Sigmoid colon (tissue), 4 donors: ENCODE results near the gene ZBED3.

Experiments used
- EP300 ChIP-seq, 4 donors: sonication (generic); formaldehyde crosslinking; IDR thresholded peaks; one replicate each; pipeline ENCODE4 v1.6.1; 2017; ENCODE audit warnings: antibody characterized with exemption in 4 of 4
- POLR2A ChIP-seq, 2 donors: fragments of 450-650 bp; IDR thresholded peaks; one replicate each; pipeline ENCODE4 v1.6.1; 2016; ENCODE audit warnings: antibody characterized with exemption in 2 of 2, mild to moderate bottlenecking in 2 of 2, moderate library complexity in 2 of 2
- TF ChIP-seq, protein P1 (sequence below), 4 experiments: fragments of 450-650 bp in 3 of 4; fragments of 200-600 bp in 1 of 4; IDR thresholded peaks; one replicate each; pipeline ENCODE4 v1.5.1; 2016 to 2019; ENCODE audit warnings: antibody characterized with exemption in 4 of 4, mild to moderate bottlenecking in 3 of 4, moderate library complexity in 2 of 4

DNA sequence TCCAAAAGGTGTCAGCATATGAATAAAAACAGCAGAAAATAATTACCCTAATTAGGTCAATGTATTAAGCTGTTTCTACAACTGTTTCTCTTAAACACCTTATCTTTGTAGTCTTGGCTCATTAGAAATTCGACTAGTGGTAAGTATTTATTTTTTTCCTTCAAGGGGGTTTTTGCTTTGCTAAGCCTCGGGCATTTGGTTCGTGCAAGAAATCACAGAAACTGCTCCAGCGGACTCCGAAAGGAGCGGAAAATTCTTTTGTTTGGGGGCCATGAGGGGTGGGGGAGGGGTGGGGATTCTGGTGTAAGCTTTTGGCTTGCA is 757 bp downstream of the ZBED3 start:
- TF ChIP-seq EP300 (IDR thresholded peaks at IDR 0.05) = no peak
- TF ChIP-seq, protein P1, sequence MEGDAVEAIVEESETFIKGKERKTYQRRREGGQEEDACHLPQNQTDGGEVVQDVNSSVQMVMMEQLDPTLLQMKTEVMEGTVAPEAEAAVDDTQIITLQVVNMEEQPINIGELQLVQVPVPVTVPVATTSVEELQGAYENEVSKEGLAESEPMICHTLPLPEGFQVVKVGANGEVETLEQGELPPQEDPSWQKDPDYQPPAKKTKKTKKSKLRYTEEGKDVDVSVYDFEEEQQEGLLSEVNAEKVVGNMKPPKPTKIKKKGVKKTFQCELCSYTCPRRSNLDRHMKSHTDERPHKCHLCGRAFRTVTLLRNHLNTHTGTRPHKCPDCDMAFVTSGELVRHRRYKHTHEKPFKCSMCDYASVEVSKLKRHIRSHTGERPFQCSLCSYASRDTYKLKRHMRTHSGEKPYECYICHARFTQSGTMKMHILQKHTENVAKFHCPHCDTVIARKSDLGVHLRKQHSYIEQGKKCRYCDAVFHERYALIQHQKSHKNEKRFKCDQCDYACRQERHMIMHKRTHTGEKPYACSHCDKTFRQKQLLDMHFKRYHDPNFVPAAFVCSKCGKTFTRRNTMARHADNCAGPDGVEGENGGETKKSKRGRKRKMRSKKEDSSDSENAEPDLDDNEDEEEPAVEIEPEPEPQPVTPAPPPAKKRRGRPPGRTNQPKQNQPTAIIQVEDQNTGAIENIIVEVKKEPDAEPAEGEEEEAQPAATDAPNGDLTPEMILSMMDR (IDR thresholded peaks at IDR 0.05) = no peak
- no peak for TF ChIP-seq POLR2A (IDR thresholded peaks at IDR 0.05)
